GM18519 (cell line): ENCODE results near the gene DNAJA1.
"Not testable (repeated sequence)": the region's sequence is repeated elsewhere in the genome, so short reads cannot be mapped to it uniquely, and the experiment has no call there.

Experiments used
- ATAC-seq: cut with Tn5 transposase; IDR thresholded peaks from one replicate; pipeline ENCODE4 v1.9.1; 2021; ENCODE audit warnings: mild to moderate bottlenecking, moderate library complexity; ENCODE audit not compliant: unreplicated experiment, low FRiP score

Gene DNAJA1

DNA sequence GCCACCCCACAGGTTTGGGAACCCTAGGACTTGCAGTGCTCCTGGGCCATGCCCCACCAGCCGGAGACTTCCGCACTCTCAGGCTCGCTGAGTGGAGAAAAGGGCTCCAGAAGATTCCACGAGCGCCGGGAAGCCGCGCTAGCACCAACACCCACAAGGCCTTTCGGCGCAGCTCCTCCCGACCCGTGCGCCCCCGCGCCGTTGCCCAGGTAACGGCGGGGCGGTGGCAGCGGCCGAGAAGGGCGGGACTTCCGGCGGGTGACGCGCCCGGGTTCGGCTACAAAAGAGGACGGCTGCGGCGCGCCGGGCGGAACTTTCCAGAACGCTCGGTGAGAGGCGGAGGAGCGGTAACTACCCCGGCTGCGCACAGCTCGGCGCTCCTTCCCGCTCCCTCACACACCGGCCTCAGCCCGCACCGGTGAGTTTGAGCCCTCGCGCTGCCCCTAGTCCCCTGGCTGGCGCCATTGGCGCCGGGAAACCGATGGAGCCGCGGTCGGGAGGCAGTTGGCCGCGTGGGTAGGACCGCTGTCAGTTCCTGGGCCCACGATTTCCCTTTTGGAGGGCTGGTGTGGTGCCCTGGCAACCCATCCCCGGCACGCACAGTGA is at the start of gene DNAJA1:
Gene DNAJA1, plus strand, starts transcription at position 308 of the 606 bp plus-strand sequence. CDS start 1,212 bp downstream, outside the sequence.
- peak; percentile 90 for ATAC-seq

DNA sequence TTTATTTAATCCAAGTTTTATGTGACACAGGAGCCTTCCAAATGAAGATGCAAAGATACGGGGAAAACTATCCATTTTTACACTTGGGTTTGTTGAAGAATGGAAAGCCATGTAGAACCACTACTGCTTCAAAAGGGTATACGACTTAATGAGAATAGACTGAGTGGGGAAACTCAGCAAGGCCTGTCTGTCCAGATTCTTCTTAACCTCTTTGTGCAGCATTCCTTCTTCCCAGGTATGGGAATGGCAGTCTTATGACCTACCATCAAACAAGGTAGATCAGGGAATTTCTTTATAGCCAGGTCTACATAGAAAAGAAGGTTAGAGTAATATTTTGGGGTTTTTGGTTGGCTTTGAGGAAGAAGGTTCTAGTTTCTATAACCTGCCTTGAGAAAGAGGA is 47.0 kb upstream of the DNAJA1 start:
- ATAC-seq = no peak

DNA sequence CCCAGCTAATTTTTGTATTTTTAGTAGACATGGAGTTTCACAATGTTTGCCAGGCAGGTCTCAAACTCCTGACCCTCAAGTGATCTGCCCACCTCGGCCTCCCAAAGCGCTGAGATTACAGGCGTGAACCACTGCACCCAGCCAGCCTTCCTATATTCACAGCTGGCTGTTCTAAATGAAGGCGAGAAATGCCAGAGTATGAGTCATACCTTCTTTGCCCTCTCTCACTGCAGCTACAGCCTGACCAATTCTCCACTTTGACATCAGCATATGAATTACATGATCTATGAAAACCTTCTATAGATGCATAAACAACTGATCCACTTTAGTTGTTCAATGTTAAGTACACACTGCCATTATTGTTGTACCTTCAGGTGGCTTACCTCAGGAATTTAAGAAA is 38.1 kb upstream of the DNAJA1 start:
- ATAC-seq = no peak

DNA sequence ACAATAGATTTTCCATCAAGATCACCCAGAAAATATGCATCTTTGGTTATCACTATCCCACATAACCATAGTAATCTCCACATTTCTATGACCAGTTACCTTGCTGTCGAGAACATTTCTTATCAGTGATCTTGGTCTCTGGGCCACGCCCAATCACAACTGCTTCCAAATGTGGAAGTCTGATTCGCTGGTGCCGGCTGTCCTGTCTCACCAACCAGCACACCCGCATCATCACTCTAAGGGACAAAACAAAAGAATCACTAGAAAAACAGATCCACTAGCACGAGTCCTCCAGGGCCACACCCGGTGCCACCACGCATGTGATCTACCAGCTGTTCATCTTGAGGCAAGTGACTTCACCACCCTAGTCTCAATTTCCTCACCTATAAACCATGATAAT is 35.4 kb upstream of the DNAJA1 start:
- no peak for ATAC-seq

DNA sequence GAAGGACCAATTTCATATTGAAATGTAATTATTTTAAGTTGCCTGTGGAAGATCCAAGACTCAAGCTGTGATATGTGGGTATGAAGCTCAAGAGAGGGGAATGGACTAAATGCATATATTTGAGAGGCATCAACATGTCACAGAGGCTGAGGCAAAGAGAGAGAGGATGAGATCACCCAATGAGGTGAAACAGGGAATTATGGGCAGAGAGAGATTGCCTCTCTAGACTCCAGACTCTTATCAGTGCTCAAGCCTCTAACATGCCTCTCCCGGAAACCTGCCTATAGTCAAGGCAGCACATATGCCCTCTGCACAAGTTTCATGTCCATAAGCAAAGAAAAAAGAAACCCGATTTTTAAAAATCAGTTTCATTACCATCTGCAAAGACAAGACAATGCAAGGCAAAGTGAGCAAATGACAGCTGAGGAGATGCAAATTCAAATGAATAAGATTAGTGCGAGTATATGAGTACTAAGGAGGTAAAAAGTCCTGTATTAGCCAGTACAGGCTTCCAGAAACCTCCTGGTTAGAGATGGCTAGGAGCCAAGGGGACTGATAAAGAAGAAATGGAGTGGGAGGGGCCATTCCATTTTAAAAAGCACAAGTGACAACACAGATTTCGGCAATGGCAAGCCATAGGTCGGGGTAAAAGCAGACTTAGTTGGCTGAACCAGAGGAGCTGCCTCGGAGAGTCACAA is 33.0 kb upstream of the DNAJA1 start:
- ATAC-seq = no peak

DNA sequence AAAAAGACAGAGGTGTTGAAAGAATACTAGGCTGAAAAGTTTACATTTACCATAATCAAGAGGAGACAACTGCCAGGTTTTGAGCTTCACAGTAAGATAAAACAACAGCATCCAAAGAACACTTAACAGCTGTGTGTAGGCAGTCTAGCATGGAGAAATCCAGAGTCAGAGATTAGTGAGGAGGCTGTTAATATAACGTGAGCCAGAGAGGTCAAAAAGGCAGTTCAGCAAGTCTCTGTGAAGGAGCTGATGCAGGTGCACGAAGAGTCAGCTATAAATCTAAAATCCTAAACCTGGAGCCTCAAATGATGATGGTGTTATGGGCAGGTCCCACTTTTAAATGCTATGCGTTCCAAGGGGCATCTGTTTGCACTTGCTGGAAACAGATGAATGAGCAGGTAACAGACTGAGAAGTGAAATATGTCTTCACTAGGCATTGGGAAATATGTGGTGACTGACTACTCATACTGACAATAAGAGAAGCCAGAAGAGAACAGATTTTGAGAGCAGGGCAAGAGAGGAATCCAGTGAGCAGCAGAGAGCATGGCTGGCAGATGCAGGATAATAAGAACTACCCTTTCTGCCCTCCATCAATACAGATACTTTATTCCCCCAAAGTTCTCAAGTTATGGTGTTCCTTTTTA is 32.4 kb upstream of the DNAJA1 start:
- no peak for ATAC-seq

DNA sequence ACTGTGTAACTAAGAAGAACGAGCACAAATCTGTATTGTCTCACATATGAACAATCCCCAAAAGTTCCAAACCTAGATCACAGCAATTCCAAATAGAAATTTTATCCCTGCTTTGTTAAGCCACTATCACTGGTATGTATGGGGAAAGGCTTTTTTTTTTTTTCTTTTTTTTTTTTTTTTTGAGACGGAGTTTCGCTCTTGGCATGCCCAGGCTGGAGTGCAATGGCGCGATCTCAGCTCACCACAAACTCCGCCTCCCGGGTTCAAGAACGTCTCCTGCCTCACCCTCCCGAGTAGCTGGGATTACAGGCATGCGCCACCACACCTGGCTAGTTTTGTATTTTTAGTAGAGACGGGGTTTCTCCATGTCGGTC is 24.4 kb upstream of the DNAJA1 start:
- ATAC-seq = not testable (repeated sequence)

DNA sequence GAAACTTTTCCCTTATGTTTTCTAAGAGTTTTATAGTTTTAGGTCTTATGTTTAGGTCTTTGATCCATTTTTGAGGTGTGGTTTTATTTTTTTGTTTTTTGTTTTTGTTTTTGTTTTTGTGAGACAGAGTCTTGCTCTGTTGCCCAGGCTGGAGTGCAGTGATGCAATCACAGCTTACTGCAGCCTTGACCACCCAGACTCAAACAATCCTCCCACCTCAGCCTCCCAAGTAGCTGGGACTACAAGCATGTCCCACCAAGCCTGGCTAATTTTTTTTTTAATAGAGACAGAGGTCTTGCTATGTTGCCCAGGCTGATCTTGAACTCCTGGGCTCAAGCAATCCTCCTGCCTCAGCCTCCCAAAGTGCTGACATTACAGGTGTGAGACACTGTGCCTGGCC is 19.7 kb upstream of the DNAJA1 start:
- not testable (repeated sequence) for ATAC-seq

DNA sequence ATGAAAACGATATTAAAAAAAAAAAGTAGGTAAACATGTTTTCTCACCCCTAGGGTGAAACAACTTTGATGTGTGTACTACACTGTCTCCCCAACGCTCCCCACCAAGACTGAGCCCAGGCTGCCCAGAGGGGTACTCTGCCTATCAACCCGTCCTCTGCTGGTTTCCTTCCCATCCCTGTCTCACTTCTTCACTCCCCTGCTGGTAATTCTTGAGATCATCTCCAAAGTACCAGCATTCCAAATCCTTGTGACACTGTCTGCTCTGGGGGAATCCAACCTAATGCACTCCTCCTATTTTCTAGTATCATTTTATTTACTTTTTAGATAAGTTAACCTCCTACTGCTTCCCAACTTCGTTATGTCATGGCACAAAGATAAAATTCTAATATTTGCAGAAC is 17.3 kb upstream of the DNAJA1 start:
- no peak for ATAC-seq

DNA sequence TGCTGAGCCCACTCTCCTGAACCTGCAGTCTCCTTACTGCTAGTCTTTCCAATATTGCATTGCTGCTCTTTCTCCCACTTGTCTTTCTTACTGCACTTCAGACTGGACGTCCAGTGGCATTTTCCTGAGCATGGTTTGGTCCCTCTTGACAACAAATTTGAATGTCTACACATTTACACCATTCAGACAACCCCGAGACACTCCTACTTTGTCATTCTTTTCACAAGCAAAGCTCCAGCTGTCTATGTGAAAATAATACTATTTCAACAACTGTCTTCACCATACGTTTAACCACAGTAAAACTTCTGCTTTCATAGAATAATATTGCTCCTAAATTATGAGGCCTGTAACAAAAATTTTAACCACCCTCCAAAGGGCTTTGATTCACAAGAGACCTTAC is 13.2 kb upstream of the DNAJA1 start:
- no peak for ATAC-seq

DNA sequence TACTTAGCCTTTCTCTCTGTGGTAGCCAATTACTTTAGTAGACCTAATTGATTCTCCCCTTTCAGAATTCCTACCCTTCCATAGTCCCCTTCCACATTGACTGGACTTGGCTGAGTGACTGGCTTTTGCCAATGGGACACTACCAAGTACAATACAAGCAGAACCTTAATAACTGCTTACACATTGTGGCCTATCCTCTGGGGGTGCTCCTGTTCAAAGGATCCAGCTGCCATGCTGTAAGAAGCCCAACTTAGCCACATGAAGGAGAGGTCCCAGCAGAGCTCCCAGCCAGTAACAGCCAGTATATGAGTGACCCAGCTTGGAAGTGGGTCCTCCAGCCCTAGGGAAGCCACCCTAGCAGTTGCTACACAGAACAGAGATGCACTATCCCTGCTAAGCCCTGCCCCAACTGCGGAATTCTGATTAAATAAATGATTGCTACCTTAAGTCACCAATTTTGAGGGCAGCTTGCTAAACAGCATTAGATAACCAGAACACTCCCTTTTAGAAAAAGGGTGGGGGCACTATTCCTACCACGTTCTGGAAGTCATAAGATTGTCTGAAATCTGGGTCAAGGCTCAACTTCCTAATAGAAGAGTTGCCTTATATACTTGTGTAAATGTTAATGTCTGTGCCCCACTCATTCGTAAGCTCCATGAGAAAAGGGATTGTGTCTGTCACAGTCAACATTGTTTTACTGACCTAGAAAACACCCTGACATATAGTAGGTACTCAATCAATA is 12.6 kb upstream of the DNAJA1 start:
- ATAC-seq = no peak

DNA sequence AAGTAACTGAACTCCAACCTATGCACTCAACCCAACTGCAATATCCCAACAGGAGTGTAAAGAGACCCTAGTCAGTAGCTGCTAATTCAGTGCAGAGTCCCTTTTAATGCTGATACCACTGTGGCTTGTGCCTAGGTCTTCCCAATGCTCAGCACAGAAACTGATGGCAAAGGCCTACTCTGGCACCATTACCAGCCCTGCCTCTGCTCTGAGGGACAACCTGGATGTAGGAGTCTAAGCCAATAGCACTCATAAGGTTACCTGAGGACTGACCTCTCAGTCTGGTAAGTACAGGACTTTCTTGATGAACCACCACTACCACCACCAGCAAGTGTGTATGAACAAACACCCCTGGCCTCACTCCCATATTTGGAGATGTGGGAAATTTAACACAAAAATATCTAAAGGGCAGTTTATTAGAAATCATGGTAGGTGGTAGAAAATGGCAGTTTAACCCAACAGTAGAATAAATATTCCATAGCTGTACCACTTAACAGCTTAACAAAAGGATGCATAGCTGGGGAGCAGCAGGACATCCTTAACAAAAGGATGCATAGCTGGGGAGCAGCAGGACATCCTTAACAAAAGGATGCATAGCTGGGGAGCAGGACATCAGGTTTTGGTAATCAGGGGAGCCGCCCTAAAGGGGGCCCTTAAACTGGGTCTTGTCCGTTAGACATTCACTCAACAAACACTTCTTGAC is 11.0 kb upstream of the DNAJA1 start:
- no peak for ATAC-seq

DNA sequence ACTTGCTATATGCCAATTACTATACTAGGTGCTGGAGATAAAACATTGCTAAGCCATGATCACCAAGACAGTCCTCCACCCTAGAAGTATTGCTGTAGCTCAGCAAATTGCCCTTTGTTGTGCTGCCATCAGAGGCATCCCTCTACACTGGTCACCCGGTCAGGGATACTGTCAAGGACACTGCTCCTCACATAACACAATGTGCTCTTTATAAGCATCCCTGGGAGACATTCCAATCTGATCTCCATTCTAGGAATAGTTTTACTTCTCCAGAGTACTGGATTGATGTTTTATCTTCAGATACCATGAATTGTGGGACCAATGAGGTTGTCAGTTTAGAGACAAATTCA is 10.4 kb upstream of the DNAJA1 start:
- ATAC-seq = no peak

DNA sequence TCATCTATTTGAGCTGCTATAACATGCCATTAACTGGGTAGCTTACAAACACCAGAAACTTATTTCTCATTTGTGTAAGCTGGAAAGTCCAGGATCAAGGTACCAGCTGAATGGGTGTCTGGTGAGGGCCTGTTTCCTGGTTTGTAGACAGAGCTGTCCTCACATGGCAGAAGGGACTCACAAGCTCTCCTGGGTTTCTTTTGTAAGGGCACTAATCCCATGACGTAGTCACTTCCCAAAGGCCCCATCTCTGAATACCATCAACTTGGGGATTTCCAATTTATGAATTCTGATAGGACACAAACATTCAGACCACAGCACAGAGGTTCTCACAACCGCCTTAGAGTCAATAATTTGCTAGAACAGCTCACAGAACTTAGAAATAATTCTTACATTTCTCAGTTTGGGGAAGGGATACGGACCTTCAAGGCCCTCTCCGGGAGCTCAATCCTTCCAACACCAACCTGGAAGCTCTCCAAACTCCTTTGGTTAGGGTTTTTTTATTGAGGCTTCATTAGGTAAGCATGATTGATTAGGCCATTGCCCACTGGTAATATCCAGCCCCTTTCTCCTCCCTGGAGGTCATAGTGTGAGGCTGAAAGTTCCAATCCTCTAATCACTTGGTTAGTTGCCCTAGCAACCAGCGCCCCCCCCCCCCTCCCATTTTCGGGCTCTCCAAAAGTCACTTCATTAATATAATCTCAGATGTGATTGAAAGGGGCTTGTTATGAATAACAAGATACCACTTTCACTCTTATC is 7.6 kb upstream of the DNAJA1 start:
- no peak for ATAC-seq

DNA sequence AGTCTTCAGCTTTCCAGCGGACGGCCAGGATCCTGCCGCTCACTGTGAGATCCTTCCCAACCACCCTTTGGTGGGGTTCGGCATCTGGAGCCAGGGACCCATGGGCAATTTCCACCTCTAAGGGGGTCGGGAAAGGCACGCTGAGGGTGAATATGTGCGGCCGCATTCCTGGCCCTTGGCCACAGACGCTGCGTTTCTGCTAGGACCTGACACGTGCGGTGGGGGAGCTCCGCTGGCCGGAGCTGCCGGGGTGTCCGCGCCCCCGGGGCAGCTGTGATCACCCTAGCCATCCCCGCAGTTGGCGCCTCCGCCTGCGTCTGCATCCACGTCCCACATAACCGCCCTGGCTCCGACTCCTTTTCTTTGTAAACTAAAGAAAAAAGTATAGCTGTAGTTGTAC is 5.3 kb upstream of the DNAJA1 start:
- no peak for ATAC-seq

DNA sequence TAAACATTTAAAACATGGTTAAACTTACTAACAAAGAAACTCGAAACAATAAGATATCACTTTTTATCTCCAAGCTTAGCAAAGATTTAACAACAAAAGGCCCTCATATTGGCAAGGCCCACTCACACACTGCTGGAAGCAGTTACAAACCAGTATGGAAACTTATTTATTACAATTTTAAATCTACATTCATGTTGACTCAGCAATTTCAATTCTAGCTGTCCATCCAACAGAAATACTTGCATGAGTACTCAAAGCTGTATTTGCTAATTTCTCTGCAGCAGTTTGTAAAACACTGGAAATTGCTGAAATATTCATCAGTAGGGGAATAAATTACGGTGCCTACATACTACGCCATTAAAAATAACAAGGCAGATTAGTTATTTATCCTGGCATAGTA is 2.8 kb upstream of the DNAJA1 start:
- no peak for ATAC-seq

DNA sequence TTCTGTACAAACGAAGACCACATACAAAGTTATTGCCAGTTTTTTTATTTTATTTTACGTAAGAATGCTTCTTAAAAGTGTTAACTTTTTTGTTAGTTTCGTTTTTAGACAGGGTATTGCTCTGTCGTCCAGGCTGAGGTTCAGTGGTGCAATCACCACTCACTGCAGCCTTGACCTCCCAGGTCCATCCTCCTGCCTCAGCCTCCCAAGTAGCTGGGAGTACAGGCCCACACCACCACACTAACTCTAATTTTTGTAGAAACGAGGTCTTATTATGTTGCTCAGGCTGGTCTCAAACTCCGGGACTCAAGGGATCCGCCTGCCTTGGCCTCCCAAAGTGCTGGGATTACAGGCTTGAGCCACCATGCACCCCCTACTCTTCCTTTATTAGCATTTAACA is 2.3 kb upstream of the DNAJA1 start:
- no peak for ATAC-seq

DNA sequence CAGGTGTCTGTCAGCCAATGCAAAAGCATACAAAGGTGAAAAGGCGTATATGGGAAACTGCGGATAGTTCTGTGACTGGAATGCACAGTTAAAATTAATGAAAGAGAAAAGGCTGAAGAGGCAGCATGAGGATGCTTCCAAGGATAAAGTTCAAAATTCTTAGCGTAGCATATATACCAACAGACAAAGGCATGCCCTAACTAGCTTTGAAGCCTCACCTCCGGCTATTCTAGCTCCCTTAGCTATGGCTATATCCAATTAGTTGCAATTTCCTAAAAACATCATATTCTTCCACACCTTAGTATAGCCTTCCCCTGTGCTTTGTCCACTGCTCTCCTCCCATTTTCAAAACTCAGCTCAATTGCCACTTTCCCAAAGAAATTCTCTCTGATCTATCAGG is 1.4 kb upstream of the DNAJA1 start:
- ATAC-seq = no peak

DNA sequence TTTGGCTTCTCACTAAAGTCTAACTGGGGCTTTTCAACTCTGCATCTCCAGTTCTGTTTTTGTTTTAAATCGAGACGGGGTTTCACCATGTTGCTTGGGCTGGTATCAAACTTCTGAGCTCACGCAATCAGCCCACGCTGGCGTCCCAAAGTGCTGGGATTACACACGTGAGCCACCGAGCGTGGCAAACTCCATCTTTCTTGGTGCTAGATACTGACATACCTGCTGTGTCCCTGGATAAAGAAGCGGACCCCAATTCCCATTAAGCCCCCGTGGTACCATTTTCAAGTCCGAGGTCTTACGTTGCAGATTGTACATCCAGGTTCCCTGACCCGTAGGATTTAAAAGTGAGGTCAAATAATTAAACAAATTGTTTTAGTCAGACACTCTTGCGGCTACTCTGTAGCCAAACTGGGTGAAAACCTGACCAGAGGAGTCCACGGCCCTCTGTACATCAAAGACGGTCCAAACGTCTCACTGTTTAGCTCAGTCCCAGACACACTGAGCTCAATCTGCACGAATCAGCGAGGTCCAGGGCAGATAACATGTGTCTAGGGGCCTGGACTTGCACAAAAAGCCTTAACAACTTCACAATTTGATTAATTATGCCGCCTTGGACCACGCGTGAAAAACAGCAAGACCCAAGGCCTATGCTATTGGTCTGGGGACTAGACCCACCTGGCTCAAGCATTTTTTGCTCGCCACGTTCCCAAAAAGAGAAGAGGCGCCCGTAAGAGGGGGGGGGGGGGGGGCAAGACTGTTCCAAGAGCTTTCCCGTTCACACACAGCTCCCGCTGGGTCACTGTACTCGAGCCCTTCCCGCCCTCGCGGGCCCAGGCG is 727 bp upstream of the DNAJA1 start:
- ATAC-seq = no peak
